Right lobe of liver (tissue), 4 donors: ENCODE measurements around the gene DLG1.

Experiments
- CTCF ChIP-seq, 4 donors: fragments of 200-600 bp in 3 of 4; fragments of 450-650 bp in 1 of 4; IDR thresholded peaks; one replicate each; pipeline versions ENCODE4 v1.5.1 to v1.8.0; 2016 to 2022; ENCODE audit warnings: antibody characterized with exemption in 4 of 4, mild to moderate bottlenecking in 2 of 4
- POLR2A ChIP-seq: fragments of 450-650 bp; IDR thresholded peaks from one replicate; pipeline ENCODE4 v1.6.1; 2017; ENCODE audit warnings: antibody characterized with exemption, mild to moderate bottlenecking
- donor health status: DM: no; HTN: no; CAD: no.
- donor health status: DM: no; HTN: no; CAD: no.
- donor health status: DM: no; HTN: yes; CAD: no.

- TF ChIP-seq CTCF (IDR thresholded peaks at IDR 0.05) (no peak), POLR2A (no peak)
Observed at GRCh38 chr3:197338586-197338985, 40.2 kb upstream of the DLG1 start.
